GM18517 (cell line): Measurements from ENCODE around the gene TDRD12.
"Not testable (repeated sequence)": the region's sequence is repeated elsewhere in the genome, so short reads cannot be mapped to it uniquely, and the experiment has no call there.

Source experiments
- ATAC-seq: cut with Tn5 transposase; IDR thresholded peaks from one replicate; pipeline ENCODE4 v1.9.1; 2021; ENCODE audit warnings: mild to moderate bottlenecking, moderate library complexity; ENCODE audit not compliant: unreplicated experiment

The TDRD12 gene

GRCh38 chr19:32746631-32747196, 27.1 kb downstream of the TDRD12 start:
- ATAC-seq: not testable (repeated sequence)

GRCh38 chr19:32748497-32748896, 28.9 kb downstream of the TDRD12 start:
- ATAC-seq: no peak

GRCh38 chr19:32748948-32749347, 29.4 kb downstream of the TDRD12 start:
- ATAC-seq: no peak

GRCh38 chr19:32749361-32749760, 29.8 kb downstream of the TDRD12 start:
- no peak for ATAC-seq

- ATAC-seq: no peak
Measured at GRCh38 chr19:32750441-32751055, 31.0 kb downstream of the TDRD12 start.

- ATAC-seq: no peak
Measured at GRCh38 chr19:32751066-32751465, 31.5 kb downstream of the TDRD12 start.

- ATAC-seq: no peak
Measured at GRCh38 chr19:32757189-32757588, 37.6 kb downstream of the TDRD12 start.

- not testable (repeated sequence) for ATAC-seq
Measured at GRCh38 chr19:32765365-32765764, 45.8 kb downstream of the TDRD12 start.

GRCh38 chr19:32767951-32768679, 48.5 kb downstream of the TDRD12 start:
- ATAC-seq: no peak

- ATAC-seq: no peak
Measured at GRCh38 chr19:32771596-32771995, 52.0 kb downstream of the TDRD12 start.

- ATAC-seq: no peak
Measured at GRCh38 chr19:32773126-32773525, 53.6 kb downstream of the TDRD12 start.

GRCh38 chr19:32779082-32779481, 59.5 kb downstream of the TDRD12 start:
- no peak for ATAC-seq

- no peak for ATAC-seq
Measured at GRCh38 chr19:32781280-32781679, 61.7 kb downstream of the TDRD12 start.

GRCh38 chr19:32782089-32782488, 62.5 kb downstream of the TDRD12 start:
- not testable (repeated sequence) for ATAC-seq

GRCh38 chr19:32787161-32787813, 67.7 kb downstream of the TDRD12 start:
- not testable (repeated sequence) for ATAC-seq

GRCh38 chr19:32787895-32788294, 68.3 kb downstream of the TDRD12 start:
- ATAC-seq: not testable (repeated sequence)

GRCh38 chr19:32789429-32789828, 69.9 kb downstream of the TDRD12 start:
- no peak for ATAC-seq

- ATAC-seq: no peak
Measured at GRCh38 chr19:32798201-32798600, 78.6 kb downstream of the TDRD12 start.

- ATAC-seq: no peak
Measured at GRCh38 chr19:32800191-32800590, 80.6 kb downstream of the TDRD12 start.

GRCh38 chr19:32800754-32801153, 81.2 kb downstream of the TDRD12 start:
- no peak for ATAC-seq

- ATAC-seq: no peak
Measured at GRCh38 chr19:32802840-32803239, 83.3 kb downstream of the TDRD12 start.

GRCh38 chr19:32808236-32808635, 88.7 kb downstream of the TDRD12 start:
- ATAC-seq: no peak
